GM21360 (cell line): ENCODE results near the gene ADGRD1.

Experiments
- ATAC-seq: cut with Tn5 transposase; IDR thresholded peaks from one replicate; pipeline ENCODE4 v1.9.1; 2021; ENCODE audit warnings: mild to moderate bottlenecking, moderate library complexity; ENCODE audit not compliant: unreplicated experiment

The ADGRD1 gene

DNA sequence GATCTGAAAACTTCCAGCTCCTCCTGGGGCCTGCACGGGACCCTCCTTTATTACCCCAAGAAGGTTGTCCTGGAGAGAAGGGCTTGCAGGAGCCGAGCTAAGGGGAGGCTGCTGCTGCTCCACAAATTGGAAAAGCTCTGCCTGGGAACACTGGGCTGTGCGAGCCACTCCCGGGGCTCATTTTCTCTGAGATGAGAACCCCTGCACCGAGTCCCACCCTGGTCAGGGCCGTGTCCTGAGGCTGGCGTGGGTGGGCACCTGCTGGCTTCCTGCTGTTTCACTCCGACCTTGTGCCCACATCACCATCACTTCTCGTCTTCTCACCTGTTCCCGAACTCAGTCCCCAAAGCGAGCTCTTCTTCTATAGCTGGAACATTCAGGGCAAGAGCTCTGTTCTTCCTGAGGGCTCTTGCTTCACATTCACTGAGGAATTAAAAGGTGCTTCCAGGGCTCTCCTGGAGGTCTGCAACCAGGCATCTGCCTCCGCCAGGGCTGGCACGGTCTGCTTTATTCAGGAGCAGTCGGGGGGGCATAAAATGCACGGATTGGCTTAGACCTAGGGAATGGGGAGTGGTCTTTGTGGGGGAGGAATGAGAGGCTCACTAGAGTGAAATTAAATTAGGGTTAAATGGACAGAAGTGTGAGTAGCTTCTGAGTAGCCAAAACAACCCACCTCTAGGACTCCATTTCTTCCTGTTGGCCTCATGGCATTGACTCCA is 98.5 kb downstream of the ADGRD1 start:
- no peak for ATAC-seq

DNA sequence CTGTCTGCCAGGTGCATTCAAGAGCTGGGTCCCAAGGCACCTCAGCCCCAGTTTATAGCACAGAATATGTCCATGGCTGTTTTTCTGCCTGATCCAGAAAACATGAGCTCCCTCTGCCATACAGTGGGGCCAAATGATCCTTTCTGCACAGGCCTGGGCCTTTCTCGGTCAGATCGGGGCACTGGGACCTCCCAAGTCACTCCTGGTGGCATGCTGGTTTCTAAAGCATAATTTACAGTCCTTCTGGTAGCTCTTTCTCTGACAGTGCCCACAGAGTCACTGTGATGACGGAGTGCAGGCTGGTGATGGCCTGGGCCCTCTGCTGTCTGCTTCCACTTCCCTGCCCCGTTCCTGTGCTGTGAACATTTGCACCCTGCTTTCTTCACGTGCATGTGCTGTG is 99.2 kb downstream of the ADGRD1 start:
- no peak for ATAC-seq

DNA sequence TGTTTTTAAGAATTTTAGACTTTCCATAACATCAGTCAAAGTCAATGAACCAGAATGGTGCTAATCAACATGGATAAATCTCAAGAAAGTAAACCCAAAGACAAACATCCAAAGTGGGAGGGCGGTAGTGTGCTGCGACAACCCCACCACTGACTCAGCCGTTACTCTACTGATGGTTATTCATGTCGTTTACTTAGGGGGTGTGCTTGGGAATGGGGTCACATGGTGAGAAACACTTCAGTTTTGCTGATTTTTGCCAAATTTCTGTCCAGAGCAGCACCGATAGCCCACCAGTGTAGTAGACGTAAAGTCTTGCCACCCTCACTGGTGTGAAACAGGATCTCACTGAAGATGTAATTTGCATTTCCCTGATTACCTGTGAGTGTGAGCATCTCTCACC is 99.9 kb downstream of the ADGRD1 start:
- ATAC-seq = no peak

DNA sequence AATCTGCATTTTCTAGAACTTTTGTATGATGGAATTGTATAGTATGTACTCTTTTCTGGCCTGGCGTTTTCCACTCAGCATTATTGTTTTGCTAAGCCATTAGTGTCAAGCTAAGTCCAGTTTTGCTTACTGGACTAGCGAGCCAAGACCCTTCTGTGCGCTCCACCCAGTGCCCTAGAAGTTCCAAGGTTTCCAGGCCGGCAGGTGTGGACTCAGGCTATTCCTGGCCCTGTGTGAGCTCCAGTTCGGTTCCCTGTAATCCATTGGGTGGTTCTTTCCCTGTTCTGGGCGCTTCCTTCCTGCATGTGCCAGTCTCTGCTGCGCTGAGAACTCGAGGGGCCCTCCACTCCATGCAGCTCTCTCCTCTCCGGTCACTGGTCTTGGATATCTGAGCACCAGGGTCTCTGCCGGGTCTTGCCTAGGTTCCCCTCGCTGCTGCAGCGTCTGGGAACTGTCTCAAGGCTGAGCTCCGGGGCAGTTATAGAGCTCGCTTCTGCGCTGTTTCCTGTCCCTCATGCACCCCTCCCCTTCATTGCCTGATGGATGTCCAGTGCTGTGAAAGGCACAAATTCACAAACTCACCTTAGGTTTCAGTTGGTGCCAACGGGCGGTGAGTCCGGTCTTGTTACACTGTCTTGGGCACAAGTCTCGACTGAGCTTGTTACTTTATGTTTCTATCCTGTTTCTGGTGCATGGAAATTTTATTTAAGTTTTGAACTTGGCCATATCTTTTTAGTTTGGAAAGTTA is 100.8 kb downstream of the ADGRD1 start:
- no peak for ATAC-seq

DNA sequence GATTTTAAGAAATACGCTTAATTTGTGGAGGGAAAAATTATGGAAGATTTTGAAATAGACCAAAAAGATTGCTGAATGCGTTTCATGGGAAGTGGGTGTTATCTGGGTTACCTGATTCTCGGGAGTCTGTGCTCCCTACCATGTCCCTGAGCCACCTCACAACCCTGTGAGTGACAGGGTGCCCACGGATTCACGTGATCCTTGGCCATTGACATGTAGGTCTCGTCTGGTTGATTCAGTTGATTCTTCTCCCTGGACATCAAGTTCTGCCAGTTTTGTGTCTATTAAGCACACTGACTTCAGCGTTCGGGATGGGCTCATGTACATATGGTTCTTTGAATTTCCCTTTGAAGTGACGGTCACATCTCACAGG is 101.4 kb downstream of the ADGRD1 start:
- no peak for ATAC-seq

DNA sequence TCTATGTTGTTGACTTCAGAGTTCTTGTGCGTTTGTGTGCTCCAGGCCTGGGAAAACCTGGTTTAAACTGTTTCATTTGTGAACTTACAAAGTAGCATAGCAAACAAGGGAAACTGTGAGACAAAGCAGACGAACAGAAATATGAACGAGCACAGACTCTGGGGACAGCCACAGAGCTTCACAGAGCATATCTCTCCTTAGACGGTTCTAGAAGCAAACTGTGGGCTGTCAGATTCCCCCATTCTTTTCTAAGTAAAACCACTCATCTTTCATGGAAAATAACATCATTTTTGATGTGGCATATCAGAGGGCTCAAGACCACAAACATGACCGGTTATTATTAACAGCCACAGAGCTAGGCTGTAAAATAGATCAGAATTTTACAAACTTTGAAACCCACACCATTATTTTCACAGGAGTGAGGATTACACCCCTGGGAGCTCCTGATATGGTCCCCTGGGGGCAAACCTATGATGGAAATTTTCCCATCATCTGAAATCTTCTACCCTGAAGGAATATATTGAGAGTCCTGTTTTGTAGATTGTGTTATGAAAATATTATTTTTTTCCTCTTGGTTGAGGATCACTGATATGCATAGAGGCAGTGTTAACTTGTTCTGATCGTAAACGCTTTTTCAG is 102.0 kb downstream of the ADGRD1 start:
- no peak for ATAC-seq

DNA sequence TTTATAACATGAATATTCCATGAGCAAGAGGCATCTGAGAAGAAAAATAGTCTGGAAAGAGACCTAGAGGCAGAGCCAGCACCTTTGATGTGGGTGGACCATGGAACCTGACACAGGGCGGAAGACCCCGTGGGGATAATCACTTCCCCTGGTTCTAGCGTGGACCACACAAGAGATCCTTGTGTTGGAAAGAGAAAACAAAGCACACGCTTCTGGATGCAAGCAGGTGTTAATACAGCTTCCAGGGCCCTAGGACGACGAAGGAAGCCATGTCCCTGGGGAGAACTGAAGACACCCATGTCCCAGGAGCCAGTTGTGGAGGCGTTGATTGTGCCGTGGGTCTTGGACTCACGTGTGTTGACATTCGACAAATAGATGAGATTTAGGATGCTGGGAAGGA is 102.9 kb downstream of the ADGRD1 start:
- no peak for ATAC-seq

DNA sequence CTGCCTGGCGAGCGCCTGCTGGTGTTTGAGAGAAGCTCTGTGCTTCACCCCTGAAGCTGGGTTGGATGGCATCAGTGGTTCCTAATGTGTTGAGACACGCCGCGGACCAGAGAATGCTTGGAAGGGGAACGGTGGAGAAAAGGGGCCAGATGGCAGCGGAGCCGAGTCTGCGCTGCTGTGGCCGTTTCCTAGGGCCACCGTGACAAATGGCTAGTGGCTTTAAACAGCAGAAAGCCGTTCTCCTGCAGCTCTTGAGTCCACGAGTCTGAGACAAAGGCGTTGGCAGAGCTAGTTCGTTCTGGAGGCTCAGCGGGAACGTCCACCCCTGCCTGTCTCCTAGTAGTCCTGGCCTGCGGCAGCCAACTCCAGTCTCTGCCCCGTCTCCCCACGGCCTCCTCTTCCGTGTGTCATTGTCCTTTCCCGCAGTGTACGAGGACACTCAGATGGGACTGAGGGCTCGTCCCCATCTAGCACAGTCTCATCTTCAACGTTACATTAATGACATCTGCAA is 103.6 kb downstream of the ADGRD1 start:
- ATAC-seq = no peak

DNA sequence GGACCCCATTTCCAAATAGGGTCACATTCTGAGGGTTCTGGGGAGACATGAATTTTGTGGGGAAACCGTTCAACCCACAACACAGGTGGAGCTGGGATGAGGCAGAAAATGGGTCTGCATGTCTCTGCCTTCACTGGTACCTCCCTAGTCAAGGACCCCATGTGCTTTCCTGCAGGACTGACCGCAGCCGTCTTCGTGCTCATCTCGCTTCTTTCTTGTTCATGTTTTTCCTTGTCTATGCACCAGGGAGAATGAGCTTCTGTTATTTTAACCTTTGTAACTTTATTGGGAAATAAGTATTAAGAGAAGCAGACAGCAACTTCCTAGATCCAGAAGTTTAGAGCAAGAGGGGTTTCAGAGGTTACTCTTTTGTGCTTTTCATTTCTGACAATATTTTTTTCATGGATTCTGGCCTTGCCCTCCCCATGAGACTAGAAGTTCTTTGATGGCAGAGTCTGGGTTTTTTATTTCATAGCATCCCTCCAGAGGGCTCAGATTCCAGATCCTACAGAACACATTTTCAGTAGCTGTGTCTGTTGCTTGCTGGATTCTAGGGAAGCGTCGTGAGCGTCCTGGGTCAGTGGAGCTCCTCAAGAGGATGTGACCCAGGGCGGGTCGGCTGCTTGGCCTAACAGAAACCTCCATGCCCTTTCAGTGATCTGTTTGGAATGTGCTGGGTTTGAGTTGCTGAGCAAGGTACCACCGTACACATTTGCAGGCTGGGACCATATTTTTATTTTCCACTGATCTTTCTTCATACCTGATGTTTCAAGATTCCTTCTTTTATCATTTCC is 104.2 kb downstream of the ADGRD1 start:
- no peak for ATAC-seq

DNA sequence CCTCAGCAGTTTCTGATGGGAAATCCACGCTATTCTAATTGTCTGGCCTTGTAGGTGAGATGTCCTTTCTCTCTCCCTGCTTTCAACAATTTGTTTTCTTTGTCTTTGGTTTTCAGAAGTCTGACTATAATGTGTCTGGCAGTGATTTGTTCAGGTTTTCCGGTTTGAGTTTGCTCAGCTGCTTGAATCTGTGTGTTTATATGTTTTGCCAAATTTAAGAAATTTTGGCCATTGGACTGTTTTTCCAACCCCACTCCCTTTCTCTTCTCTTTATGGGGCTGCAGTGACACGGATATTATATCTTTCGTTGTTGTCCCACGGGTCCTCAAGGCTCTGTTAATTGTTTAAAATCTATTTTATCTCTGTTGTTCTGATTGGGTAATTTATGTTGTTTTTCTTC is 105.0 kb downstream of the ADGRD1 start:
- ATAC-seq = no peak

DNA sequence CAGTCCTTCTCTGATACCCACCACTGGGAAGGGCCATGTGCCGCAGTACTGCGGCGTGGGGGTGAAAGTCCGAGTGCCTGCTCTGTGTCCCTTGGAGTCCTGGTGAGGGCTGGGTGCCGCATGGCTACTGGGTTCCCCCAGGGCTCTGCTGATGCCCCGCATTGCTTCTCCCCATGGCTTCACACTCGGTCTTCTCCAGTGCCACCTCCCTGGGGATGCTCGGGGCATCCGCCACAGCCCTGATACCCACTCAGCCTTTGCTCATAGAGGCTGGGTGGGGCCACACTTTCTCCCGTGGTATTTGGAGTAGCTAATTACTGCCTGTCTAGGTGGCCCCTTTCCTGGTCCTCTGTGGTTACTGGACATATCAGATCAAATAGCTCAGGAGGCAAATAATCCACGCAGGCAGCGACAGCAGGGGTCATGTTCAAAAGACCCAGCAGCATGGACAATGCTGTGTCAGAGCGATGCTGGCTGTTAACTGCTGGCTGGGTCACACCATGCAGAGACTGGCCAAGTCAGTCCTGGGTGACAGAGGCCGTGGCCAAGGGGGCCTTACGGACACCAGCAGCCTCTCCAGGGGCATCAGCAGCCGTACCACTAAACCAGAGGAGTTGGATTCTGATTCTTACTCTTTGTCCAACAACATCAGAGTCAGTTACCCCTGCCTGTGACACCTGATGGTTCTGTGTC is 106.5 kb downstream of the ADGRD1 start:
- ATAC-seq = no peak

DNA sequence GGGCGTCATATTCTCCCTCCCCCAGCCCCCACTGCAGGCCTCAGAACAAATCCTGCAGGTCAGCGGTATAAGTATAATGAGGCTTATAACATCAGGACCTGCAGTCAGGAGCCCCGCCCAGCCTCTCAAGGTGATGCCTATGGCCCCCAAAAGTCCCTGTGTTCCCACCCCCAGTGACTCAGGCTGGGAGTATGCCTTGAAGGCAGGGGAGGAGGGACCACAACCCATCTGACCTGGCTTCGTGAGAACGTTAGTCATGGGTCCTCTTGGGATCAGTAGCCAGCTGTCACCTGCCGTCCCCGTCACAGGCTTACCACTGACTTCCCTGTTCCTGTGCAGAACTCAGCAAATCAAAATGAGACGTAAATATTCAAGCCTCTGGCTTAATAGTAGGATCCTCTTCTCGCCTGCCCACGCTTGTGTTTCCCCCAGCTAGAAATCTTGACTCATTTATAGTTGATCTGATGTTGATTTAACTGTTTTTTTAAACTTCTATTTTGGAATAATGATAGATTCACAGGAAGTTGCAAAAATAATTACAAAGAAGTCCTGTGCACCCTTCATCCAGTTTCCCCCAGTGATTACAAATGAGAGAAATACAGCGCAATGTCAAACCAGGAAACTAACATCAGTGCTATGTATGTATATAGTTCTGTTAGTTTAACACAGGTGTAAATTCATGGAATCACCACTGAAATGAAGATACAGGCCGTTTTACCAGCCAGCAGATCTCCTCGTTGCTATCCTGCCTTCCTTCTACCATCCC is 107.5 kb downstream of the ADGRD1 start:
- no peak for ATAC-seq

DNA sequence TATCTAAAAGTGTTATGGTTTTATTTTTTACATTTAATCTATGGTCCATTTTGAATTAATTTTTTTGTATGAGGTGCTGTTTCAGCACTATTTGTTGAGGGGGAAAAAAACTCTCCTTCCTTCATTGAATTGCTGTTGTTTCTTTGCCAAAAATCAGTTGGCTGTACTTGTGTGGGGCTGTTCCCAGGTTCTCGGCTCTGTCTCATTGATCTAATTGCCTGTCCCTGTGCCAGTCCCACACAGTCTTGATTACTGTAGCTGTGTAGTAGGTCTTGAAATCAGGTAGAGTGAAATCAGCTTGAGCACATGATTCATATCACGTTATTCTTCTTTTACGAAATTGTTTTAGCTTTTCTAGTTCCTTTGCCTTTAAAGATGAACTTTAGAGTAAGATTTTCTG is 109.7 kb downstream of the ADGRD1 start:
- no peak for ATAC-seq

DNA sequence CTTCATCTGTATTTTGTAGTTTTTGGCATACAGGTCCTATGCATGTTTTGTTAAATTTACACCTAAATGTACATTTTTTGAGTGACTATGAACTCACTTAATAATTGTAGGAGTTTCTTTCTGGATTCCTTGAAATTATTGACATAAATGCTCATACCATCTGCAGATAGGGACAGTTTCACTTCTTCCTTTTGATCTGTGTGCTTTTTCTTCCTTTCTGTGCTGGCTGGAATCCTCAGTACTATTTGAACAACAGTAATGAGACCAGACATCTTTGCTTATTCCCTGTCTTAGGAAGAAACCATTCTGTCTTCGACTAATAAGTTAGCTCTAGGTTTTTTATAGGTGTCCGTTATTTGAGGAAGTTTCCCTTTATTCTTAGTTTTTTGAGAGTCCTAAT is 110.3 kb downstream of the ADGRD1 start:
- no peak for ATAC-seq

DNA sequence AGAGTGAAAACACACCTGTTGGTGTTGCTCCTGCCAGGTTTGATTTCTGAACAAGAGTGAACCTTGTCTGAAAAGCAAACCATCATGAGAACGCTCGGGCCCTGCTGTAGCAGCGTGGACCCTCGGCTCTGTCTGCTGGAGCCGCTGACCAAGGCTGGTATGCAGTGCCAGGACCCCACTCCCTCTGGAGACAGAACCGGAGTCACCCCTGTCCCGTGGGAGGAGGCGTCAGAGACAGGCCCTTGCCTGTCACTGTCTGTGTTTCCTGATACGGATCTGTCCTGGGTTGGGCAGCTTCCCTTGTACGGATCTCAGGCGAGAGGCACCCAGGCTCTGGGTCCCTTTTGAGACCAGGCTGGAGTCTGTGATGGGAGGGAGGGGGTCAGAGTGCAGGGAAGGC is 111.6 kb downstream of the ADGRD1 start:
- no peak for ATAC-seq

DNA sequence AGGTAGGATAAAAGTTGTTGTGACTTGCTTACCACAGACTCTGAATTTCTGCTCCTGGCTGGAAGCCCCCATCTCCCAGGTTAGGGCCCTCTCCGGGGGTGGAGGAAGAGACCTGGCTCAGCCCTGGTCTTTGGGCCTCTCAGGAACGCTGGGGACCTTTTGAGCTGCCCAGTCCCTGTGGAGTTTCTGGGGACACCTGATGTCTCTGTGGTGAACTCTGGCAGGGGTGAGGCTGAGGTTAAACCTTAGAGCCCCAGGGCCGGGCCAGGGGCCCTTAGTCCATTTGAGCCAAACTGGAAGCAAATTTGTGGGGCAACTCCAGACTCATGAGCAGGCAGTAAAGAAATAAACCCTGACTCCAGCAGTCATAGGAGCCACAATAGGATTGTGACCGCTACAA is 112.1 kb downstream of the ADGRD1 start:
- ATAC-seq = no peak

DNA sequence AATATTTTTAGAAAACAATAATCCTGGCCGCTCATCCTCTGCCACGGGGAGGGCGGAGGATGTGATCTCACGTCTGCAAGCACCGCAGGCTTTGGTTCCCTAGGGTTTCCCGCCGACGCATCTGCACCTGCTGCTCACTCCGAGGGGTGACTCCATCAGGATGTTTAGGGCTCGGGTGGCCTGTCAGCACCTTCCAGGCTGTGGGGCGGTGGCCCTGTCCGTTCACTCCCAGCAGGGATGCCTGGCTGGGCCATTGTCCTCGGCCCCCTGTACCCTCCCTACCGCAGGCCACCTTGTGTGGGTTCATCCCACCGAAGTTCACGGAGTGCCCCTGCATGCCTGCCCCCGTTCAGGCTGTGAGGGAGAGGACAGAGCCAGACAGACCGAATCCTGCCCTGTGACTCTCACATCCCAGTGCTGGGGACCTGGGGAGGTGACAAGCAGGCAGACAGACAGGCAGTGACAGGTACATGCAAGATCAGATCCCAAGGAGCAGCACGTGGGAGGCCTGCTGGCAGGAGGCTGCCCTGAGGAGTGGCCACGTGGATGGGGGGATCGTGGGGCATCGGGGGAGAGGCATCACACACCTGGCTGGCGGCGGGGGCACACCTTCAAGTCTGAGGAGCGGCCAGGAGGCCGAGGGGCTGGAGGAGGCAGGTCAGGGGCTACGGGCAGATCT is 112.6 kb downstream of the ADGRD1 start:
- ATAC-seq = no peak

DNA sequence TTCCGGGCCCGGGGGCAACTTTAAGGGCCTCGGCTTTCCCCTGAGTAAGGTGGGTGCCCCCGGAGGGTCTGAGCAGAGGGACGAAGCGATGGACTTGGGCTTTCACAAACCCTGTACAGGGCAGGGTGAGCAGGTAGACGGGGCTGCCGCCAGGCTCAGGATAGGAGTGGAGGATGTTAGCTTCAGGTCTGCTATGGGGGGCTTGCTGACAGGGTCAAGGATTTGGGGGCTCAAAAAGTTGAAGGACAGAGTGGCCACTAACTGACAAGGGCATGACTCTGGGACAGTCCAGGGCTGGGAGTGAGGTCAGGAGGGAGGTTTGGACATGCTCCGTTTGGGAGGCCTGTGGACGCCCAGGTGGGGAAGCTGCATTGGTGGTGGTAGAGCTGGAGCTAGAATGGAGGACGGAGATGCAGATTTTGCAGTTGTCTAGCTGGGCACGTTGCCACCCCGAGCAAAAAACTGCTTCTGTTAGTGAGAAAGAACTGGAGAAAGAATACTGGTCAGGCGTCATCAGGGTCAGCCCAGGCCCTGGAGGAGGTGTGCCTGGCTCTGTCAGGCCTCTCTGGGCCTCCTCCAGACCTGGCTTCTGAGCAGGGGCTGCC is 113.3 kb downstream of the ADGRD1 start:
- no peak for ATAC-seq
